ENCODE measurements around the gene PPIL6.

- TF ChIP-seq CTCF (conservative IDR thresholded peaks at IDR 0.05; ENCODE audit: low read depth, low read length) = no peak
- TF ChIP-seq EZH2 (IDR thresholded peaks at IDR 0.05; ENCODE audit: low read length, unreplicated experiment) = no peak
- no peak for TF ChIP-seq EZH2phosphoT487 (IDR thresholded peaks at IDR 0.05; ENCODE audit: borderline replicate concordance, low read length)
Observed at GRCh38 chr6:109345986-109346385, 94.4 kb downstream of the PPIL6 start.
